Ammon's horn (tissue), 1 donor: ENCODE measurements around the gene KCNA3.

Experiments
- DNase-seq: peaks from one replicate; pipeline ENCODE4 v3.0.0-alpha.2; 2016; ENCODE audit warnings: low spot score

The KCNA3 gene

DNA sequence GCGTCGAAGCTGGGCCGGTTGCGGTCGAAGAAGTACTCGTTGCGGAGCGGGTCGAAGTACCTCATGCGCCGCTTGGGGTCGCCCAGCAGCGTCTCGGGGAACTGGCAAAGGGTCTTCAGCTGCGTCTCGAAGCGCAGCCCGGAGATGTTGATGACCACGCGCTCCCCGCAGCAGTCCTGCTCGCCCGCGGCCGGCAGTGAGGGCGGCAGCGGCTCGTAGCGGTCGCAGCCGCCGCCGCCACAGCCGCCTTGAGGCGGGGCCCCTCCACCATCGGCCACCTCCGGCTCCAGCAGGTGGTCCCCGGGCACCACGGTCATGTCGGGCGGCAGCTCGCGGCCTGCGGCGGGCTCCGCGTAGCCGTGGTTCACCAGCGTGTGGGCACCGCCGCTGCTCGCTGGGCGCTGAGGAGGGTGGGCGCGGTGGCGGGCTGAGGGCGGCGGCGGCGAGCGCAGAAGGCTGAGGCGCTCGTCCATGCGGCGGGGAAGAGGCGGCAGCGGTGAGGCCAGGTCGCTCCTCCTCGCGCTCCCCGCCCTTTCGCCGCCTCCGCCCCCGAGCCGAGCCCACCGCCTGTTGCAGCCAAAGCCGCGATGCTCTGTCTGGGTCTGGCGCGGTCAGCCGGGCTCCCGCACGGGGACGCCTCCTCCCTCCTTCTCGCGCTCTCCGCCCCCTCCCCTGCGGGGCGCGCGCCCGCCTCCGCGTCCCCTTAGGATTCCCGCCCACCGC is at the start of gene KCNA3:
TSS of gene KCNA3 (minus strand) at position 604 of the 723 bp plus-strand sequence. CDS start at position 473, 131 bp downstream.
- DNase-seq: peak; percentile 51

DNA sequence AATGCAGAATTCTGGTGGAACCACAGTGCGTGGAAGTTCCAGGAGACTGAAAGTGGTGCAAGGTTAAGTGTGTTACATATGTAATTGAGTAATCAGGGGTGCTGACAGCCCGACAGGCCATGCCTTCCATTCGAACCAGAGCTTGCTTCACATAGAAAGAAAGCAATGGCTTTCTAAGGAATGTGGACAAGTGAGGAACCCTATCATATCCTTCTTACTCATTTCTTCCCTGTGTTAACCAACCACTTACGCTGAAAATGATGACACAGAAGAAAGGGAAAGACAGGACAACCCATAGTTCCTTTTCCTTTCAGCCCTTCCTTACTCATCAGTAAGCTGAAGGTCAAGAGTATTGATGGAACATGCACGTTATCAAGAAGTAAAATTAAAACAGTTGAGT is 48.1 kb upstream of the KCNA3 start:
- no peak for DNase-seq

DNA sequence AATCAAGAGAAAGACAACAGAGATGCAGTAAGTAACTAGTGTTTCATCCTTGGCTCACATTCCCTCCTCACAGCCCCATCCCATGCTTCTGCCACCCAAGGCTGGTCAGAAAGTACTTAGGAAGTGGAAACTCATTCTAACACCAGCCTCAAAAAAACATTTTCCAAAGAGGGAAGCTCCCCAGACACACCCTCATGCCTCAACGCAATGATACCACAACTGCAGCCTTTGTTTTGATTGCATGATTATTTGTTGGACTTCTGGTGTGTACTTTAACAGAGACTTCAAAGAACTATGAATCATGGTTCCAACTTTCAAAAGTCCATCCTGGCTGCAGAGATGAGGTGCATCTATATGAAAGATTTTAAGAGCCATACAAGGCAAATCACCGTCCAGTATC is 45.2 kb upstream of the KCNA3 start:
- DNase-seq: no peak

DNA sequence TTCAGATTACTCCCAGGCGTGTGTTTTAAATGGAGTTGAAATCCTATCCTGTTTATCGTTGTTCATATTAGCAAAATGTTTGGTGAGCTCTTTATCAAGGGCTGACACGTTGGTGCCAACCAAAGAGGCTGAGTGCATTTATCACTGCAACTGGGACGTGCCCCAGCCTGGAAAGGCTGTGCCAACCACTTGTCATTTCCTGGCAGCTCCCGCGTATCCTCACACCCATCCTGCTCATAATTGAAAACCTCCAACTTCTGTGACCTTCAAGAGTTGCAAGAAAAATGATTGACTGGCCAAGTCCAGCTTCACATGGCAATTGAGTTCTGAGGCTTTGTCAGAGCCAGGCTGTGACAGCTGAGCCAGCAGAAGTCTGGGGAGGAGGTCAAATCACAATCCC is 43.7 kb upstream of the KCNA3 start:
- DNase-seq: no peak

DNA sequence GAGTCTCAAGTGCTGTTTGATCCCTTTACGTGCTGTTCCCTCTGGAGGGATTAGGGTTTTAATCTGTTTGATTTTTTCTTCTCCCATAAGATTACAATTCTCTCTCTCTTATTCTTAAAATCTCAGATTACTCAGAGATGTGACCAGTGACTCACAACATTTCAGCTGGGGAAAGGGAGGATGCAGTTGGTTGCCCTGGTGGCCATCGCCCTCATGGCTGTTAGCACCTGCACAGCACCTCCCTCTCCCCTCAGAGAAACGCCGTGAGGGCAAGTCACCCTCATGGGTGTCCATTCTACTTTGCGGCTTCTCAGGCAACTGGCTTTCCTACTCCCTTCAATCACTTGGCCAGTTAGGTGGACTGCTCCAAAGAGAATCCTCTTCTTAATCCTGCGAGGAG is 42.4 kb upstream of the KCNA3 start:
- no peak for DNase-seq

DNA sequence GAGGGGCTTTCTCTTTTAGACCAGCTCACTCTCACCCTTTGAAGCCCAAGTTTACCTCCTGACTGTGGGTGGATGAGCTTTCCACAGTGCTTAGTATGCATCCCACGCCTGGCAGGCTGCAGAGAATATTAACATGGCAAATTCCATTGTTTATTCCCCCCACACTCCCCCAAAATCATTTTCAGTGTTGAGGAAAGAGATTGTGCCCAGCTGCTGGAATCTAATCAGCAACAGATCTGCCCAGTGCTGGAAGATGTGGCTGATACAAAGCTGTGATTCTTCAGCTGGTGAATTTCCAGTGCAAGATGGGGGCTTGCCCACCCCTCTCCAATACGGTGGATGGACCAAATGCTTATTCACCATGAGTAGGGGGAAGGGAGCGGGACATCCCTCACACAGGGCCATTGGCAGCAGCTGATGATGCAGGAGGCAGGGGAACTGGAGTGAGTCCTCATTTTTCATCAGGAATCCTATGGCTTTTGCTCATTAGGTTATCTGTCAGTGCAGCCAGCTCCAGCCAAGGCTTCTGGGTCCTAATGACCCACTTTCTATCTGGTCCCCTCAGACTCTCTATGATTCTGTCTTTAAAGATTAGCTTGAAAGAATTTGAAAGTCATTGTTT is 39.7 kb upstream of the KCNA3 start:
- peak; percentile 79 for DNase-seq

DNA sequence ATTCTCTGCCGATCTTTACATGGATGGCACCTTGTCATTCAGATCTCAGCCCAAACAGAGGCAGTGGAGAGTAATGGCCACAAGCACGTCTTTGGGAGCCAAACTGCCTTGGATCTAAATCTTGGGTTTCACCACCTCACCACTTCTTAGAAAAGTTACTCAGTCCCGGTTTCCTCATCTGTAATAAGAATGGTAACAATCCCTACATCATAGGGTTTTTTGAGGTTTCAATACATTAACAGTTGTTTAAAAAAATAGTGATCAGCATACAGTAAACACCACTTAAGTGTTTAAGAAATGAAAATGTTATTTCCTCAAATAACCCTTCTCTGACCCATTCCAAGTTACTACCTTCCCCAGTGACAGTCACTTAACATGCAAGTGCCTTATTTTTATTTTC is 38.5 kb upstream of the KCNA3 start:
- no peak for DNase-seq

DNA sequence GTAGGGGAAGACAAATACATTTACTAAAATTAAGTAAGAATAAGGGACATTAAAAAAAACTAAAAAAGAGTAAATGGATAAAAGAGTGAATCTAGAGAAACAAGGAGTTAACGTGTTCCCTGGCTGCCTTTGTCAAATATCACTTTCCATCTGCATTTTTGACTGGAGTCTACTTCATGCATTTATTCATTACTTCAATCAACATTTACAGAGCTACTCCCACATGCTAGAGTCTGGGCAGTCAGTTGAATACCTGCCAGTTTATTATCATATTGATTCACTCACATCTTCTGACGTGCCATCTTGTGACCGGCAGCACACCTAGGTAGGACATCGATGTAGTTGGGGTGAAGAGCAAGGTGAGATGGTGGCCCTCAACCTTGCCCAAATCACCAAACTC is 35.6 kb upstream of the KCNA3 start:
- no peak for DNase-seq

DNA sequence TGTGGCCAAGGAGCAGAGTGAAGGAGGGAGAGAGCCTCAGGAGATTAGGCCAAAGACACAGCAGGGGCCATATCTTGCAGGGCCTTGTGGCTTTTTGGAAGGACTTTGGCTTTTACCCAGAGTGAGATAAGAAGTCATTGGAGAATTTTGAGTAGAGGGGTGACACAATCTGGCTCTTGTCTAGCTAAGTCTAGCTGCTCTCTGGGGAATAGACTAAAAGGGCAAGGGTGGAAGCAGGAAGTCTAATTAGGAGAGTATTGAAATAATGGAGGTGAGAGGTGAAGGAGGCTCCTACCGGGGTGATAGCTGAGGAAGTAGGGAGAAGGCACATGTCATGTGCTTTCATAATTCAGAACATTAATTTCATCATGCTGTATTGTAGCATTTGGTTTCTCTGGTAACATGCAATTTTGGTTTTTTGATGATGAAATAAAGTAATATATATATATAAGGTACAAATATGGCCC is 34.3 kb upstream of the KCNA3 start:
- DNase-seq: no peak

DNA sequence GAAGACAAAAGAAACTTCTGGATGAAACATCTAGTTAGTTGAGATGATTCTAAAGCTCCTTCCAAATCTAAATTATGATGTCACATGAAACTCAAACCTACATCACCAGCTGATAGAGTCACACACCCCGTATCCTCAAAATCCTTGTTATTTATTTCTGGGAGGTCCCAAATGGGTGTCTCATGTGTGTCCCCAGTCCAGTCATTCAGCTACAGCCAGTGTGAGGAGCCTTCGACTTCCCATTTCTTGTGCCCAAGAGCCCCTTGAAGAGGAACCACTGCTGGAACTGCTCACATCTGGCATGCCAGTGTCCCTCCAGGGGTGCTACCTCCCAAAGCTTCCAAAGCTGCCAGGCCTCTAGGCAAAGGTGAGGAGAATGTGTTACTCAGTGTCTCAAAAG is 32.5 kb upstream of the KCNA3 start:
- no peak for DNase-seq

DNA sequence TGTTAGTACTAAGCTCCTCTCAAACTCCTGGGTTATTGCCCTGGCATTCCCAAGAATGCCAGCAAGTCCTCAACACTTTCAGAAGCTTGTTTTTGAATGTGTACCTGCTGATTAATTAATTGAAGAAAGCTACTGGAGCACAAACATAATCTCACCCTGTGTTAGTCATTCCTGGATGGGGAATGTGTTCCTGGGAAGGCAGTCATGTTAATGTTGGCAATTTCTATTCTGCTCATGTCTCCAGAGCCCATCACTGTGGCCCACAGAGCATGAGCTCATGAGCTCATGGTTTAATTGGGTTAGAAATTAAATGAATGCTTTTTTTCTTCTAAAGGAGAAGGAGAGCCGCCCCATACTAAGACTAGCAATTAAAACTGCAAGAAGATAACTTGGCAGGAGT is 31.9 kb upstream of the KCNA3 start:
- DNase-seq: peak; percentile 18

DNA sequence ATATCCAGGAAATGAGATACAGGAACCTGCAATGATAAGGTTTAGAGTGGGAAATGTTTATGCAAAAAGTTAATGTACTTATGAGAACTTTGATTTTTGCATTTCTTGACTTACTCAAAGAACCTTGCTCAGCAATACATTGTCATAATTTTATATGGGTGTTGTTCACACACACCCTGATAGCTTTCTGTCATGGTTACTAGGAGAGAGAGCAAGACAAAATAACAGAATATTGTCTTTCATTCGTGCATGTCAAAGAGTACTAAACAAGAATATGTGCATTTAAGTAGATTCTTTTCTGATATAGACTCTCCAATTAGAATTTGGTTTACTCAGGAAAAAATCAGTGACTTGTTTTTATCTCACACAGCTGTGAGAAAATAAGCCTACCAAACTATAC is 27.5 kb upstream of the KCNA3 start:
- DNase-seq: no peak

DNA sequence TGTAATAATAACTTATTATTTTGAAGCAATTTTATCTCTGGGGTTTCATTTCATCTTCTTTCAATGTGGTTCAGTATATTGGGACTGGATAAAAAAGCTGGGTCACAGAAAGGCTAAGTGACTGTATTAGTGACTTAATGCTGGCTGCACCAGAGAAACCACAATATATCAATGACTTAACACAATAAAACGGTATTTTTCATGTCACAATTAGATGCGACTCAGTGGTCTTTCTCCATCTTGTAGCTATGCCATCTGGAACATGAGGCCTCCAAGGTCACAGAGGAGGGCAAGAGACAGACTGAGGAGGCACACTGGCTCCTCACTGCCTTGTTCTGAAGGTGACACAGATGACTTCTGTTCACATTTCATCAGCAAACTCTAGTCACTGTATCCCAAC is 26.0 kb upstream of the KCNA3 start:
- no peak for DNase-seq

DNA sequence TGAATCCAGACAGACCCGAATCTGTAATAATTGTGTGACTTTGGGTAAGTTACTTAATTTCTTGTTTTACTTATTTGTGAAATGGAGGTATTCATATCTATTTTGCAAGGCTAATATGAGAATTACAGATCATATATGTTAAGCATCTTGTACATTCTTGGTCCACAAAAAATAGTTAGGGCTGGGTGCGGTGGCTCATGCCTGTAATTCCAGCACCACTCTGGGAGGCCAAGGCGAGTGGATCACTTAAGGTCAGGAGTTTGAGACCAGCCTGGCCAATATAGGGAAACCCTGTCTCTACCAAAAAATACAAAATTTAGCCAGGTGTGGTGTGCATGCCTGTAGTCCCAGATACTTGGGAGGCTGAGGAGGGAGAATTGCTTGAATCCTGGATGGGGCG is 22.9 kb upstream of the KCNA3 start:
- DNase-seq: no peak

DNA sequence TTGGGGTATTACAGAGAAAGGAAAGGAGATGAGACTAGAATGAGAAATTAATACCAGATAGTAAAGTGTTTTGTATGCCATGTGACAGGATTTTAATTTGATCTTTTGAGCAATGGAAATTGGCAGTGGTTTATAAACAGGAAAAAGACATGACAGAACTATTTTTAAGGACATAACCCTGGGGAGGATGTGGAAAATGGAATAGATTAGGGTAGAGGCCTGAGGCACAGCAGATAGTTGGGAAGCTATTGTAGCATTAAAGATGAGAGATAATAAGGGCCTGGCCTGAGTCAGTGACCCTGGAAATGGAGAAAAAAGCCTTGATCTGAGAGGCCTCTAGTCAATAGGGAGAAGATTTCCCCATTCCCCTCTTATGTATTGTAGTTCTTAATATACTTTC is 22.1 kb upstream of the KCNA3 start:
- DNase-seq: no peak

DNA sequence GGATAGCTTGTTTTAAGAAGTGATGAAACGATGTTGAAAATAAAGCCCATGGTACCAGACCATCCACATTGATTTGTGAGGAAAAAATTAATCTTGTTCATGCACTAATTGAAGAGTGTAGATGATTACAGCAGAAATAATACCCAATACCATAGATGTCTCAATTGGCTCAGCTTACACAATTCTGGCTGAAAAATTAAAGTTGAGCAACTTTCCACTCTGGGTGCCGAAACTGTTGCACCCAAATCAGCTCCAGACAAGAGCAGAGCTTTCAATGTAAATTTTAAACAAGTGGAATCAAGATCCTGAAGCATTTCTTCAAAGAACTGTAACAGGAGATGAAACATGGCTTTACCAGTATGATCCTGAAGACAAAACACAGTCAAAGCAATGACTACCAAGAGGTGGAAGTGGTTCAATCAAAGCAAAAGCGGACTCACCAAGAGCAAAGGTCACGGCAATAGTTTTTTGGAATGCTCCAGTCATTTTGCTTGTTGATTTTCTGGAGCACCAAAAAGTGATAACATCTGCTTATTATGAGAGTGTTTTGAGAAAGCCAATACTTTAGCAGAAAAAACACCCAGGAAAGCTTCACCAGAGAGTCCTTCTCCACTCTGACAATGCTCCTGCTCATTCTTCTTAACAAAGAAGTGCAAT is 16.1 kb upstream of the KCNA3 start:
- DNase-seq: no peak

DNA sequence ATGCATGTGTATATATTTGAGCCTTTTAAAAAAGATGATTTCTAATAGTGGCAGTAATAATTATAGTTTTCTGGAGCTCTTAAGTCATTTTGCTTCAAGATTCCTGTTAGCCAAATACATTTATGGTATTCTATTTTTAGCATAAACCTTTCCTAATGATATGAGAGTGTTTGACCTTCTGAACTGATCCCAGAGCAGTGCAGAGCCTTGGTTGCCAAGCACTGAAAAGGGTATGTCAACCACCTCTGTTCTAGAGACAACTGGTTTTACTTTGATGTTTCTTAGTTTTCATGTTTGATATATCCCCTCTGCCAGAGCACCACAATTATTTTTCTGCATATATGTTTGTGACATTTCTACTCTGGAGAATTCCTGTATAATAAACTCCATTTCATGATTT is 15.1 kb upstream of the KCNA3 start:
- no peak for DNase-seq

DNA sequence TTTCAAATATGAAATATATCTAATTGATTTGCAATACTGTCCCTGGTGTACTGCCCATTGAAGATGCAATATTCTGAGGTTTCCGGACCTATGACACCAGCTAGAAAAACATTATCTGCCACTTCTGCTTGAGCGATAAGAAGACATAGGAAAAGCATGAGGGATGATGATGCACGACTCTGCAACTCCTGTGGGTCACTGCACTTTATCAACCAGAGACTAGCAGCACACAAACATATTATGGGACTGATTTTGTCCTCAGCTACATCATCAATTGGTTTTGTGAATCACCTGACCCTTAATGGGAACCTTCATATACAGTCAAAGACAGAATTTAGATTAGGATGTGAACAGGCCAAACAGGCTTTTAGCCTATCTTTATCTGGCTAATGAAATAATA is 13.8 kb upstream of the KCNA3 start:
- no peak for DNase-seq

DNA sequence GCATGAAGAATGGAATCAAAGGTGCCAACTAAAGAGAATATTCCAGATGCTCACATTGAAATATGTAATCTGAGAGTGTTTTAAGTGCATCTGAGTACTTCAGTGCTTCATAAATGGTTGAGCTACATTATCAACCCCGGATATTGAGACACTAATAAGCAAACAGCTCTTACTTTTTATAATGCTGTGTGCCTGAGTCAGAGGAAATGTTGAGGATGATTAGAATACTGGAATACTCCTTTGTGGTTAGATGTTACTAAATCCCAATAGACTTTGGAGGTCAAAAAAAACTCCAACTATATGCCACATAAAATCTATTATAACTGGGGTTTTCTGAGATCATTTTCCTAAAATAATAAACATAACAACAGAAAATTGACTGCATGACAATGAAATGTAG is 12.5 kb upstream of the KCNA3 start:
- DNase-seq: no peak

DNA sequence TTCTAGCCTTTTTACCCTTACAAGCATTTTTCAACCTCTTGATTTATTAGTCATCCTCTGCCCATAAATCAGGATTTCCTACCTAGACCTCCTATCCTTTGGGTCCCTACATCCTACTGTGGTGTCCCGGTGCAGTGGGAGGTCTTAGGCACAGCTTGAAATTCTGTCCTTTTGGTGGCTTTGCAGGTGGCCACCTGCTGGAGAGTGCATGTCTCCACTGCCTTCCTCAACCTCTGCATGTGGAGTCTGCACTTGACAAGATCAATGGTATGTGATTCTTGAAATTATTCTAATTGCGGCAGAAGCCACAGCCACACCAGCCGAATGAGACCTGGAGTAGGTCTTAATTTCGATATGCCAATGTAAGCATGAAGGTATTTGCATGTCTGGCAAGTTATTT is 11.4 kb upstream of the KCNA3 start:
- DNase-seq: no peak

DNA sequence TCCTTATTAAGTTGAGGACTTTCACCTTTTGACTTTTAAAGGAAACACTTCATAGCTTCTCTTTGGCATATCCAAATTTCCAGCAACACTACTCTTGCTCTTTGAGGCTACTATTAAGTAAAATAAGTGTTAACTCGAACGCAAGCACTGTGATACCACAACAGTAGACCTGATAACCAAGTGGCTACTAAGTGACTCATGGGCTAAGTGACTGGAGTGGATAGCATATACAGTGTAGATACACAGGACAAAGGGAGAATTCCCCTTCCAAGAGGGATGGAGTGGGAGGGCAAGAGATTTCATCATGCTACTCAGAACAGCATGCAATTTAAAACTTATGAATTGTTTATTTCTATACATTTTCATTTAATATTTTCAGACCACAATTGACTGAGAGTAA is 9.8 kb upstream of the KCNA3 start:
- DNase-seq: no peak

DNA sequence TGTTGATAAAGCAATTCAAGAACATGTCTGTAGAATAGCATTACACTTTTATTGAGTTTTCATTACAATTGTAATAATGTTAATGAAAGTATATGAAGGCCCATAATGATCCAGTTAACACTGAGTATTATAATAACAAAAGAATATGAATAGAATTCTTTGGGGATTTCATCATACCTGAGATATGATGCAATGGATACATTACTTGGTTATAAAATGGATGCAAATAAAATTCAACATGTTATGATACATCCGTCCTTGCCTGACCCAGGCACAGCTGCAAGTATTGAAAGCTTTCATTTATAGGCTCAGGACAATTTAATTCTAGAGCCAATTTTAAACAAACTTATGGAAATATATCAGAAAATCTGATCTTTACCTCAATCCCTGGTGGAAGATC is 8.2 kb upstream of the KCNA3 start:
- DNase-seq: no peak

DNA sequence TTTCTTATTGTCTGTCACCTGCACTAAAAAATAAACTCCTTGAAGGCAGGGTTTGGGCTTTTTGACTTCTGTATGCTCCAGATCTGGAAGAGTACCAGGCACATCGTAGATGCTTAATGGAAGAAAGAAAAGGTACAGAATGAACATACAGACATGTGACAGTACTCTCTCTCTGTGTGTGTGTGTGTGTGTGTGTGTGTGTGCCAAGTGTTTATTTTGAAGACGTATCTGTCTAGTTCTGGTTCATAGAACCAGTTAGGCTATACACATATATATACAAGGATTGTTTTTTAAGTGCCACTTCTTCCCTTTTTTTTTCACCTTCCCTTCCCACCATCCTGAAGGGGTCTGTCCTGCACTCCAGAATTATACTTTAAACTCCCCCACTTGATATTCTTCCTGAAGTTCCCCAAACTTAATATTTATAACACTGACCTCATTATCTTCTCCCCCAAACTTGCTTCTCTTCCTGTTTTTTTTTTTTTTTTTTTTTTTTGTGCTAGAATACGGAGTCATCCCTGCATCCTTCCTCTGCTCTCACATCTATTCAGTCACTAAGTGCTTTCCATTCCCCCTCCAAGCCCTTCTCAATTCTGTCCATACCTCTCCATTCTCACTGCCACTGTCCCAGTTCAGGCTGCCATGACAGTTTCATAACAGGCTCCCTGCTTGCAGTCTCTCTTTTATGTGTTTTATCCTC is 5.4 kb upstream of the KCNA3 start:
- DNase-seq: no peak
